Right atrium auricular region (tissue), 2 donors: Measurements from ENCODE around the gene TTC7B. TPM values are rescaled to one million over a fixed set of nuclear protein-coding genes. Genes with fewer than 3 reads are reported as not detected.

Experiments used
- DNase-seq: peaks from one replicate; pipeline ENCODE4 v3.0.0-alpha.2; 2019; ENCODE audit warnings: low spot score
- H3K27ac ChIP-seq, 2 donors: fragments of 200-600 bp; sonication (generic); 1 replicate in 1 of 2; 2 replicates in 1 of 2; pipeline ENCODE4 v1.5.1; 2016 to 2019
- H3K27me3 ChIP-seq, 2 donors: fragments of 200-600 bp; sonication (generic); one replicate each; pipeline versions ENCODE4 v1.5.1 to v1.6.0; 2017 to 2019
- H3K36me3 ChIP-seq: fragments of 200-600 bp; sonication (generic); one replicate; pipeline ENCODE4 v1.5.1; 2016
- H3K4me1 ChIP-seq, 2 donors: fragments of 200-600 bp; sonication (generic); one replicate each; pipeline versions ENCODE4 v1.5.1 to v1.6.0; 2017 to 2019
- H3K4me3 ChIP-seq, 2 donors: fragments of 200-600 bp; sonication (generic); 1 replicate in 1 of 2; 2 replicates in 1 of 2; pipeline ENCODE4 v1.5.1; 2017 to 2019; ENCODE audit warnings: mild to moderate bottlenecking in 1 of 2, moderate library complexity in 1 of 2
- H3K9me3 ChIP-seq, 2 donors: fragments of 200-600 bp; sonication (generic); one replicate each; pipeline ENCODE4 v1.5.1; 2019
- total RNA-seq, 2 donors: library from RNA; depleted of rRNA; stranded (reverse); fragments of >200 nt; gene quantifications; one replicate each; pipeline ENCODE4 v1.1.0, GENCODE V29; 2016
- TF ChIP-seq, protein P1 (sequence below), 2 donors: fragments of 200-600 bp; sonication (generic); IDR thresholded peaks; one replicate each; pipeline ENCODE4 v1.5.1; 2019; ENCODE audit warnings: antibody characterized with exemption in 2 of 2

The TTC7B gene
- total RNA-seq, 2 donors from 2014 or later: 45.5 to 57.3 TPM

DNA sequence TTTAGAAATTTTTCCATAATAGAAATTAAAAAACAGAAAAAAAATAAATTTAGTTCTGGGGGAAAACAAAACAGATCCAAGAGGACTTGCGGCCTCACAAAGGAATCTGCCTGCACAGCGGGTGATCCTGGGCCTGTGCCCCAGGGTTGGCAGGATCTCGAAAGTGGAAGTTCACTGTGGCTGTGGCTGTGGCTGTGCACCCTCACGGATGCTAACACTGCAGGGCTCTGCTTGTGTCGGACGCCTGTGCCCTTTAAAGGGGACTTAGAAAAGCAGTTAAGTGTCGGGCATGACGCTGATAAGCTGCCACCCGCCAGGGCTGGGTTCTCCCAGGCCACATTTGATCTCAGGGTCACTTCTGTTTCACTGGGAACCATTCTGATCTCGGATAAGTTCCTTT lies 209.1 kb downstream of the TTC7B start:
- peak overlapping the region; percentile 45 to 51 for H3K27ac ChIP-seq
- H3K27me3 ChIP-seq: no peaks in the 10 kb centered on the region
- no peak overlapping the region for H3K4me3 ChIP-seq
- no peaks in the 10 kb centered on the region for H3K9me3 ChIP-seq
- DNase-seq: no peak
- H3K4me1 ChIP-seq: peaks cover 0 to 14% of the 10 kb centered on the region in 2 donors
- TF ChIP-seq, protein P1, sequence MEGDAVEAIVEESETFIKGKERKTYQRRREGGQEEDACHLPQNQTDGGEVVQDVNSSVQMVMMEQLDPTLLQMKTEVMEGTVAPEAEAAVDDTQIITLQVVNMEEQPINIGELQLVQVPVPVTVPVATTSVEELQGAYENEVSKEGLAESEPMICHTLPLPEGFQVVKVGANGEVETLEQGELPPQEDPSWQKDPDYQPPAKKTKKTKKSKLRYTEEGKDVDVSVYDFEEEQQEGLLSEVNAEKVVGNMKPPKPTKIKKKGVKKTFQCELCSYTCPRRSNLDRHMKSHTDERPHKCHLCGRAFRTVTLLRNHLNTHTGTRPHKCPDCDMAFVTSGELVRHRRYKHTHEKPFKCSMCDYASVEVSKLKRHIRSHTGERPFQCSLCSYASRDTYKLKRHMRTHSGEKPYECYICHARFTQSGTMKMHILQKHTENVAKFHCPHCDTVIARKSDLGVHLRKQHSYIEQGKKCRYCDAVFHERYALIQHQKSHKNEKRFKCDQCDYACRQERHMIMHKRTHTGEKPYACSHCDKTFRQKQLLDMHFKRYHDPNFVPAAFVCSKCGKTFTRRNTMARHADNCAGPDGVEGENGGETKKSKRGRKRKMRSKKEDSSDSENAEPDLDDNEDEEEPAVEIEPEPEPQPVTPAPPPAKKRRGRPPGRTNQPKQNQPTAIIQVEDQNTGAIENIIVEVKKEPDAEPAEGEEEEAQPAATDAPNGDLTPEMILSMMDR (IDR thresholded peaks at IDR 0.05): no peak
- no peaks in the 10 kb centered on the region for H3K36me3 ChIP-seq

DNA sequence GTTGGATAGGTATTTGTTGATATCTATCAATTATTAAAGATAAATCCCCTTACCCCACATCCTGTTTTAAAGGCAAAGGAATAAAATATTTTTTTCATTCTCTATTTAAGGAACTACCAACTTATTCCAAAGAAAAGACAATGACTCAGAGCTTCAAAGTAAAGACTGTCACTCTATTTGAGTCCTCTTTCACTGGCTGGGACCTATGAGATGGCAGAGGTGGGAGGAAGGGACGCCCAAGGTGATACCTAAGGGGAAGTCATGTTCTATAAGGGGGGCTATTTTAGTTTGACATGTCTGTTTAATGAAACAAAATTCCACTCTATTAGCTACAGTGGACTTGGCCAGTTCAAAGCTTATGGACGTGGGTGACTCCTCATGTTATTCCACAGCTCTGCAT lies 209.8 kb downstream of the TTC7B start:
- no peaks in the 10 kb centered on the region for H3K36me3 ChIP-seq
- H3K4me3 ChIP-seq: no peak overlapping the region
- no peak for DNase-seq
- TF ChIP-seq, protein P1 (IDR thresholded peaks at IDR 0.05): no peak
- peaks cover 0 to 7% of the 10 kb centered on the region in 2 donors for H3K4me1 ChIP-seq
- no peaks in the 10 kb centered on the region for H3K9me3 ChIP-seq
- H3K27me3 ChIP-seq: no peaks in the 10 kb centered on the region
- H3K27ac ChIP-seq: peak overlapping the region; percentile 45 to 51

DNA sequence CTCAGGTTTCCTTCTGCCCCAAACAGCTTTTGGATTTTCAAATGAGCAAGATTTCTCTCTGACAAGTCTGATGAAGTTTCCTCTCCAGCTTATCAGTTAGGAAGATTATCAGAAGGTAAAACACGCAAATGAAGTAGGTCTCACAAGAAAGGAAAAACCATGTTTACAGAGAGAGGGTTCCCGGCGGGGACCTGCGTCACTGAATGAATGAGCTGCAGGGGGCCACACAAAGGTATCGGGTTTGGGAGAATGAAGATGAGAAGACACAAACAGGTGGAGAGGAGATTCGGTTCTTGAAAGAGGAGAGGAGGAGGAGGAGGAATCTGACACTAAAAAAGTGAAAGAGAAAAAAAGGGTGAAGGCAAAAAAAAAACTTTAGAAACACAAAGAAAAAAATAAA lies 210.8 kb downstream of the TTC7B start:
- H3K4me3 ChIP-seq: no peak overlapping the region
- H3K36me3 ChIP-seq: no peaks in the 10 kb centered on the region
- H3K4me1 ChIP-seq: peaks cover 0 to 6% of the 10 kb centered on the region in 2 donors
- TF ChIP-seq, protein P1 (IDR thresholded peaks at IDR 0.05): no peak
- H3K9me3 ChIP-seq: no peaks in the 10 kb centered on the region
- H3K27me3 ChIP-seq: no peaks in the 10 kb centered on the region
- no peak for DNase-seq
- H3K27ac ChIP-seq: no peak overlapping the region

DNA sequence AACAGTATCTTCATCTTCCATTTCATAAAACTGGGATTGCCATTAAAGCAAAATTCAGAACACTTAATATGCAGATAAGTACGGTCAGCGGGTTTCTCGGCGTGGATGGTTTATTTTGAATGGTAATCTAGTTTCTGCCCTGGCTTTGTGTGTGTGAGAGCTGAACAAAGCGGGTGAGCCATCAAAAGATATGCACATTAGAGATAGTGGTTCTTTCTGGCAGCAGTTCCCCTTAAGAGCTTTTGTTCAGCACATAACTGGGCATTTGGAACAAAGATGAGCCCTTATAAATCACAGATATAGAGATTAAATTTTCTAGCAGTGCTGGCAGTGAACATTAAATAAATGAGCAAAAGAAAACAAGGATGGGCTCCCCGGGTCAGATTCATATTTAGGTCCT lies 211.9 kb downstream of the TTC7B start:
- peaks cover 0 to 15% of the 10 kb centered on the region in 2 donors for H3K4me1 ChIP-seq
- TF ChIP-seq, protein P1 (IDR thresholded peaks at IDR 0.05): no peak
- no peaks in the 10 kb centered on the region for H3K27me3 ChIP-seq
- no peaks in the 10 kb centered on the region for H3K36me3 ChIP-seq
- no peak for DNase-seq
- H3K27ac ChIP-seq: no peak overlapping the region
- H3K9me3 ChIP-seq: no peaks in the 10 kb centered on the region
- no peak overlapping the region for H3K4me3 ChIP-seq

DNA sequence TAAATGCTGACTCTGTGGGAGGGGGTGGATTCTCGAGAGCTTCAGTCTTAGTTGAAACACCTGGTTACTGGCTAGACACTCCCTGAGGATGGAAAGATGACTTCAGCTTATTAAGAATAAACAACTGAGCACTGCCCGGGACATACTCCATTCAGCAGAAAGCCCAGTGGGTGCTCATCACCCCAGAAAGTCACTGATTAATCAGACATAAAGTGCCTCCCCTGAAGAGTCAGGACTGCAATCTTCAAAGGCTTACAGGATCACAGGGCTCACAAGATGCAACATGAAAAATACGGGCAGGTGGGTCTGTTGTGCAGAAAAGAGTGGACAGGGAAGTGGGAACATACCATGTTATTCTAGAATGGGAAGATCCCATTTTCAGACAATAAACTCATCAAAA lies 212.4 kb downstream of the TTC7B start:
- TF ChIP-seq, protein P1 (IDR thresholded peaks at IDR 0.05): no peak
- DNase-seq: no peak
- no peaks in the 10 kb centered on the region for H3K36me3 ChIP-seq
- H3K9me3 ChIP-seq: no peaks in the 10 kb centered on the region
- H3K4me3 ChIP-seq: no peak overlapping the region
- H3K27ac ChIP-seq: no peak overlapping the region
- no peaks in the 10 kb centered on the region for H3K27me3 ChIP-seq
- H3K4me1 ChIP-seq: peaks cover 0 to 14% of the 10 kb centered on the region in 2 donors

DNA sequence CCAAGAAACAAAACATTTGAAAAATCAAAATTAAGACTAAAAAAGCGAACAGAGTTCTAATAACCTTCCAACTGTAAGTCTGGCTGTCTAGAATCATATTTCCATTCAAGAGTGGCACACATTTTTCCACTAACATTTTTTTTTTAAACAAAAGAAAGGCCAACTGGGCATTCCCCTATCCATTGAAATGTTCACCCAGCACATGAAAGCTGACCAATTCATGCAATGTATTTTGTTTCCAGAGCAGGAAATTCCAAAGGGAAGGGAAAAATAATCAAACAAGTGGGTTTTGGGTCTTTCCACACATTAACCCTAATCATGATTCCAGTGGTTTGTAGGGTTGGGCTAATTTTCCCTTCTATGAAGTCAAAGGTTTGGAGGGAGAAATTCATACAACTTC lies 212.9 kb downstream of the TTC7B start:
- H3K9me3 ChIP-seq: no peaks in the 10 kb centered on the region
- DNase-seq: no peak
- H3K27me3 ChIP-seq: no peaks in the 10 kb centered on the region
- H3K36me3 ChIP-seq: no peaks in the 10 kb centered on the region
- H3K27ac ChIP-seq: no peak overlapping the region
- TF ChIP-seq, protein P1 (IDR thresholded peaks at IDR 0.05): no peak
- H3K4me1 ChIP-seq: peaks cover 0 to 14% of the 10 kb centered on the region in 2 donors
- no peak overlapping the region for H3K4me3 ChIP-seq
